Effector memory CD8-positive, alpha-beta T cell (primary cell): ENCODE results near the gene CADPS.

ENCODE experiments used
- ATAC-seq: fragments of 150-1000 bp; cut with Tn5 transposase; replicated peaks from 2 replicates; pipeline ENCODE4 v1.10.0; 2021; ENCODE audit warnings: mild to moderate bottlenecking, moderate library complexity
- DNase-seq, 3 experiments: peaks; one replicate each; pipeline ENCODE4 v3.0.0; 2021
- H3K27ac Mint-ChIP-seq, 2 donors: one replicate each; pipeline ENCODE4 v1.8.0; 2022; ENCODE audit warnings: mild to moderate bottlenecking in 2 of 2, mixed read lengths in 2 of 2, moderate library complexity in 2 of 2
- H3K27me3 Mint-ChIP-seq, 2 donors: one replicate each; pipeline ENCODE4 v1.8.0; 2022; ENCODE audit warnings: mixed read lengths in 2 of 2
- H3K36me3 Mint-ChIP-seq: one replicate; pipeline ENCODE4 v1.8.0; 2022; ENCODE audit warnings: mild to moderate bottlenecking, moderate library complexity, mixed read lengths; ENCODE audit not compliant: insufficient read depth
- H3K4me1 Mint-ChIP-seq, 2 donors: one replicate each; pipeline ENCODE4 v1.8.0; 2022; ENCODE audit warnings: low read depth in 2 of 2, mixed read lengths in 2 of 2
- H3K4me3 Mint-ChIP-seq, 2 donors: one replicate each; pipeline ENCODE4 v1.8.0; 2022; ENCODE audit warnings: mild to moderate bottlenecking in 2 of 2, mixed read lengths in 2 of 2, moderate library complexity in 2 of 2
- H3K9me3 Mint-ChIP-seq, 2 donors: one replicate each; pipeline ENCODE4 v1.8.0; 2022; ENCODE audit warnings: mixed read lengths in 2 of 2
- total RNA-seq, 9 experiments: gene quantifications; one replicate each; lab custom pipeline; 2026; lab: John Stamatoyannopoulos, UW

The CADPS gene
- total RNA-seq: 0 to 0.12 (median 0) reads per million in 9 experiments

DNA sequence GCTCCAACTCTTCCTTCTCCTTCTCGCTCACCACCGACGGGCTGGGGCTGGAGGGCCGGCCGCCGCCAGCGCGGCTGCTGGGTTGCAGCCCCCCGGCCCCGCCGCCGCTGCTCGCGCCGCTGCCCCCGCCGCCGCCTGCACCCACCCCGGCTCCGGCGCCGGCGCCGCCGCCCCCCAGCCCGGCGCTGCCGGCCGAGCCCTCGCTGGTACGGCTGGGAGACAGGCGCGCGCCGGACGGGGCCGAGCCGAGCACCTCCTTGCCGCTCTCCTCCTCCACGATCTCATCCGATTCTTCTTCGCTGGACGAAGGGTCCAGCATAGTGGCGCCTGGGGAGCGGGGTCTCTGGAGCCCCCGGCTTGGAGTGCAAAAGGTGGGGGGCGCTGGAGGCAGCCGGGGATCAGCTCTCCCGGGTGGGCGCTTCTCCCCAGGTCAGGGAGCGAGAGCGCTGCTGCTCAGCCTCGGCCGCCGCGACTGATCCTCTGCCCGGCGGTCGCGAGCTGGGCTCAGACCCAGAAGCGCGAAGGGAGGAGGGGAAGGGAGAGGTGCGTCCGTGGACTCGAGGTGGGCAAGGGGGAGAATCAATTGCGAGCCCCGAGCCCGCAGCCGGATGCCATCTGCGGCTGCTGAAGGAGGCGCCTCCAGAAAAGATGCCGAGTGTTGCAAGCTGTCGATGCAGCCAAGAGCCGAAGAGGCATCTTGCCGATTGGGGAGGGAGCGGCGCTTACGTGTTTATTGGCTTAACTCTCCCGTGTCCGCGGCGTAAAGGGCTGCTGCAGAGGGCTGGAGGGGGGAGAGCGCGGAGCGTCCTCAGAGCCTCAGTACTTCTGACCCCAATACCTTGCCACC, at the start of gene CADPS:
TSS of gene CADPS (minus strand) at position 706 of the 847 bp plus-strand sequence. CDS start at position 319, 387 bp downstream.
- Mint-ChIP-seq H3K4me1 (no peaks in the 10 kb centered on the region), H3K4me3 (no peak within 1 kb of the TSS), H3K9me3 (peaks cover 1 to 8% of the 10 kb centered on the region in 2 donors), H3K36me3 (no peaks in the 10 kb centered on the region), H3K27ac (no peak within 1 kb of the TSS), H3K27me3 (peaks cover 0 to 42% of the 10 kb centered on the region in 2 donors)
- ATAC-seq (no peak), DNase-seq (no peak)

GRCh38 chr3:62923066-62923465, 47.9 kb upstream of the CADPS start:
- DNase-seq (no peak), ATAC-seq (no peak)
- no peaks in the 10 kb centered on the region for H3K4me1 Mint-ChIP-seq
- H3K27ac Mint-ChIP-seq: no peak overlapping the region
- H3K27me3 Mint-ChIP-seq: no peaks in the 10 kb centered on the region
- H3K9me3 Mint-ChIP-seq: peaks cover 6 to 8% of the 10 kb centered on the region in 2 donors
- no peaks in the 10 kb centered on the region for H3K36me3 Mint-ChIP-seq
- H3K4me3 Mint-ChIP-seq: no peak overlapping the region

DNA sequence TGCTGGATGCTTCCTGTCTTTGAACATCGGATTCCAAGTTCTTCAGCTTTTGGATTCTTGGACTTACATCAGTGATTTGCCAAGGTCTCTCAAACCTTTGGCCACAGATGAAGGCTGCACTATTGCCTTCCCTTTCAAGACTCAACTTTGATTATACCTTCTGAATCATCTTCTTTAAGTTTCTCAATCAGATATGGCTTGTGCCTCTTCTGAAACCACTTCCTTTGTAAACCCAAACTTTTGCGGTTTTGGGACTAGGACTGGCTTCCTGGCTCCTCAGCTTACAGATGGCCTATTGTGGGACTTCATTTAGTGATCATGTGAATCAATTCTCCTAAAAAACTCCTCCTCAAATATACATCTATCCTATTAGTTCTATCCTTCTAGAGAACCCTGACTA, 47.1 kb upstream of the CADPS start:
- ATAC-seq: no peak
- H3K36me3 Mint-ChIP-seq: no peaks in the 10 kb centered on the region

DNA sequence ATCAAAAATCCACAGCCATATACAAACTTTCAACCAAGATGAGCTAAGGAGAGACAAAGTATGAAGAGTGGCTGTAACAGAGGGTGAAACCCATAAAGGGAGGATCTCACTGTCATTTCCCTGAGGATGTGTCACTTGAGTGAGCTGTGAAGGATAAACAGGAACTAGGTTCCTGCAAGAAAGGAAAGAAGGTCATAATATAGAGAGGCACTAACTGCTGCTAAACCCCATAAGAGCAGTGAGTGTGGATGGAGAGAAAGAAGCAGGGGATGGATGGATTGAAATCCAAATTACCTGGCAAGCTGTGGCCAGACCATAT, 45.2 kb upstream of the CADPS start:
- Mint-ChIP-seq H3K9me3 (peaks cover 7 to 8% of the 10 kb centered on the region in 2 donors), H3K36me3 (no peaks in the 10 kb centered on the region), H3K4me3 (no peak overlapping the region), H3K27me3 (no peaks in the 10 kb centered on the region), H3K4me1 (no peaks in the 10 kb centered on the region), H3K27ac (no peak overlapping the region)
- DNase-seq (no peak), ATAC-seq (no peak)

More for the DNA sequence above, 47.1 kb upstream of the CADPS start:
- Mint-ChIP-seq H3K27ac (no peak overlapping the region), H3K27me3 (no peaks in the 10 kb centered on the region), H3K4me1 (no peaks in the 10 kb centered on the region), H3K9me3 (peaks cover 7 to 8% of the 10 kb centered on the region in 2 donors), H3K4me3 (no peak overlapping the region)
- no peak for DNase-seq

DNA sequence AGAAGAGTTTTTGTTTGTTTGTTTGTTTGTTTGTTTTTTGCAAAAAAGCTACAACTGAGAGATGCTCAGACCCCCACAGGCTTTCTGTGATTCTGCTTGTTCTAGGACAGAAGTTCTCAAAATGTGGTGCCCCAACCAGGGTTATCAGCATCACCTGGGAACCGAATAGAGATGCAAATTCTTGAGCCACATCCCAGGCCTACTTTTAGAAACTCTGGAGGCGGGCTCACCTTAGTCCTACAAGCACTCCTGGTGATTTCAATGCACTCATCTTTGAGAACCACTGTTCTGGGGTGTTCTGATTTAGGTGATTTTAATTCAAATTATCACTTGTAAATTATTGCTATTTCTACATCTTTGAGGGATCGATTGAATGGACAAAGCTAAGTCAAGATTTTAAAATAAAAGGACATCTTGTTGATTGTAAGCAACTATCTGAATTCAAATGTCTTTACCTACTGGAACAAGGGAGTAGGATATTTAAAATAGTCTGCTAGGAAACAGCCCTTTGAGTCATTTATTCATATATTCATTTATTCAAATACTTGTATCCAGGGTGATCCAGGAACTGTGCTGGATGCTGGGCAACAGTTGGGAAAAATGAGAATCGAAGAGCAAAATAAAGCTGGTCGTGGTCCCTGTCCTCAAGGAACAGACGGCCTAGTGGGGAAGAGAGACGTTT, 44.7 kb upstream of the CADPS start:
- Mint-ChIP-seq H3K27me3 (no peaks in the 10 kb centered on the region), H3K4me3 (no peak overlapping the region), H3K4me1 (no peaks in the 10 kb centered on the region), H3K36me3 (no peaks in the 10 kb centered on the region), H3K27ac (no peak overlapping the region), H3K9me3 (peaks cover 7 to 8% of the 10 kb centered on the region in 2 donors)
- DNase-seq (no peak), ATAC-seq (no peak)

DNA sequence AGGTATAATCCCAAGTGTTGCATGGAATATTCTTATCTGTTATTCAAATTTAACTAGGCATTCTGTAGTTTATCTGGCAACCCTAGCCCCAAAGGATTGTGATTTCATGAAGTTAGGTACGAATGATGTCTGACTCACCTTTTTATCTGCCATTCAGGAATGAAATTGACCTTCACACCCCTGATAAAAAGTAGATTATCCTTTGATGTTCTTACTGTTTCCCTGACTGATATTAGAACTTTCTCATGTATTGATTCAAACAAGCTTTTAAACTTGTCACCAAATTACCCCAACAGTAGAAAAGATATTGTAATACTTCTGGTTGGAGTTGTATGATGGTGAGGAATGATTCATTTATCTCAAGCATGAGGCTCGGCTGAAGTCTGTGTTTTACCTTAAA, 43.6 kb upstream of the CADPS start:
- Mint-ChIP-seq H3K4me3 (no peak overlapping the region), H3K4me1 (no peaks in the 10 kb centered on the region)
- no peak for DNase-seq

DNA sequence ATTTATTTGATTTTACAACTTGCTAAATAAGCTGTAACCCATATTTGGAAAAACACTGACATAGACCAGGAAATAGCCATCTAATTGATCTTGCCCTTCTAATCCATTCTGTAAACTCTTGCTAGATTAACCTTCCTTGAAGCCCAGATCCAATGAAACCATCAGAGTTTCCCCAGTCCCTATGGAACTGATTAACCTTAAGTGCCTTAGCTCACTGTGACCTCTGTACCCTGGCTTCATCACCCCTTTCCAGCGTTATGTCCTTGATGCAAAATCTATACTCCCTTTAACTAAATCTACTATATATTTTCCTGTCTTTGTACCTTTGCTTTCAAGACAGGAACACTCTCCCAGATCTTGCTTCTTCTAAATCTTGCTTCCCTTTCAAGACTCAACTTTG, 42.9 kb upstream of the CADPS start:
- Mint-ChIP-seq H3K4me1 (no peaks in the 10 kb centered on the region), H3K4me3 (no peak overlapping the region), H3K9me3 (peaks cover 5 to 8% of the 10 kb centered on the region in 2 donors), H3K27ac (no peak overlapping the region), H3K36me3 (no peaks in the 10 kb centered on the region), H3K27me3 (no peaks in the 10 kb centered on the region)
- DNase-seq: no peak
- ATAC-seq: no peak

More for the DNA sequence above, 43.6 kb upstream of the CADPS start:
- Mint-ChIP-seq H3K27ac (no peak overlapping the region), H3K36me3 (no peaks in the 10 kb centered on the region), H3K9me3 (peaks cover 5 to 8% of the 10 kb centered on the region in 2 donors), H3K27me3 (no peaks in the 10 kb centered on the region)
- ATAC-seq: no peak

GRCh38 chr3:62911526-62911925, 36.3 kb upstream of the CADPS start:
- DNase-seq: no peak
- no peaks in the 10 kb centered on the region for H3K36me3 Mint-ChIP-seq
- no peaks in the 10 kb centered on the region for H3K4me1 Mint-ChIP-seq
- ATAC-seq: no peak
- no peak overlapping the region for H3K27ac Mint-ChIP-seq
- H3K4me3 Mint-ChIP-seq: no peak overlapping the region
- H3K9me3 Mint-ChIP-seq: peaks cover 6 to 12% of the 10 kb centered on the region in 2 donors
- no peaks in the 10 kb centered on the region for H3K27me3 Mint-ChIP-seq

- H3K9me3 Mint-ChIP-seq: peaks cover 11 to 15% of the 10 kb centered on the region in 2 donors
Measured at GRCh38 chr3:62905331-62905730, 30.1 kb upstream of the CADPS start.

DNA sequence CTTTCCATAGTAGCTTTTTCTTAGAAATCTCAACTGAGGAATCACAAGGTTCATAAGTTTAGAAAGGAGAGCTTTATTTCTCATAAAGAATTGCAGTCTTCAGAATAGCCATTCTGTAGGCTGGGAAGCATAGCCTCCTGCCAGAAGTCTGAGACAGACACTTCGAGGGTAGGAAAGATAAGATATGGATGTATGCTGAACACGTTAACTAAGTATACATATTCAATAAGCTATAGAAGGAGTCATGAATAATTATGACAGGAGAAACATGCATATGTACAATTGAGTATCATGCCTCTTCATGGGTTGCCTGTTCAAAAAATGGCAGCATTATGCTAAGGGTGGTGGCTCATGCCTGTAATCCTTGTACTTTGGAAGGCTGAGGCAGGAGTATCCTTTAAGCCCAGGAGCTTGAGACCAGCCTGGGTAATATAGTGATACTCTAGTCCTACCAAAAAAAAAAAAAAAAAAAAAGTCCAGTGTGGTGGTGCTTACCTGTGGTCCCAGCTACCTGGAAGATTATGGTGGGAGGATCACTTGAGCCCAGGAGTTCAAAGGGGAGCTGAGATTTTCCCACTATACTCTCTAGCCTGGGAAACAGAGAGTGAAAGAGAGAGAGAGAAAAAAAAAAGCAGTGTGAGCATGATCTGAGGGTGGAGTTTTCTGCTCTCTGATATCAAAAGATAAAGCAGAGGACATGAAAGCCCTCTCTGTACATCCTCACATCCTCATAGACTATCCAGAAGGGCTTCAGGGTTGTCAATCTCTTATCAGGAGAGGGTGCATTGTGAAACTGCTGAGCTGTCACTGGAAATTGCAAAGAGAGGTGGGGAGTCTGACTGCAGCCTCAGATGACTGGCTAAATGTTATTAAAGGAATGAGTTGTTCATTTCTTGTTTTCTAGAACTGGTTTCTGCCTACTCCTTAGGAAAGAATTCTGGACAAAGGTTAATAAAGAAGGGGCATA, 23.6 kb upstream of the CADPS start:
- ATAC-seq: no peak
- Mint-ChIP-seq H3K4me1 (no peaks in the 10 kb centered on the region), H3K9me3 (peaks cover 6 to 12% of the 10 kb centered on the region in 2 donors), H3K27me3 (no peaks in the 10 kb centered on the region), H3K4me3 (no peak overlapping the region), H3K27ac (no peak overlapping the region), H3K36me3 (no peaks in the 10 kb centered on the region)
- DNase-seq: no peak

More at GRCh38 chr3:62905331-62905730, 30.1 kb upstream of the CADPS start:
- H3K27ac Mint-ChIP-seq: no peak overlapping the region
- H3K36me3 Mint-ChIP-seq: no peaks in the 10 kb centered on the region
- ATAC-seq: no peak
- no peak for DNase-seq
- H3K4me1 Mint-ChIP-seq: no peaks in the 10 kb centered on the region
- no peaks in the 10 kb centered on the region for H3K27me3 Mint-ChIP-seq
- no peak overlapping the region for H3K4me3 Mint-ChIP-seq

DNA sequence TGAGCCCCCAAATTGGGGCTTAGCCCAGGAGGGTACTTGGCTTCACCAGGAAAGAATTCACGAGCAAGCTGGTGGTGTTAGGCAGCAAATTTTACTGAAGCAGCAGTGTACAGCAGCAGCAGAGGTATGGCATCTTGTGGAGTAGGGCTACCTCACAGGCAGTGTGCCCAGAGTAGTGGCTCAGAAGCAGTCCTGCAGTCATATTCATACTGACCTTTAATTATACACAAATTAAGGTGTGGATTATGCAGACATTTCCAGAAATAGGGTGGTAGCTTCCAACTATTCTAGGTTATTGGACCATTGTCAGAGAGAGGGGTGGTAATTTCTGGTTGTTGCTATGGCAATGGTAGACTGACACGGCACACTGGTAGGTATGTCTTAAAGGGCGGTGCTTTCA, 20.7 kb upstream of the CADPS start:
- H3K4me1 Mint-ChIP-seq: no peaks in the 10 kb centered on the region
- ATAC-seq (no peak), DNase-seq (no peak)
- no peak overlapping the region for H3K4me3 Mint-ChIP-seq
- H3K27me3 Mint-ChIP-seq: no peaks in the 10 kb centered on the region
- no peaks in the 10 kb centered on the region for H3K36me3 Mint-ChIP-seq
- H3K9me3 Mint-ChIP-seq: peaks cover 3 to 12% of the 10 kb centered on the region in 2 donors
- H3K27ac Mint-ChIP-seq: no peak overlapping the region

DNA sequence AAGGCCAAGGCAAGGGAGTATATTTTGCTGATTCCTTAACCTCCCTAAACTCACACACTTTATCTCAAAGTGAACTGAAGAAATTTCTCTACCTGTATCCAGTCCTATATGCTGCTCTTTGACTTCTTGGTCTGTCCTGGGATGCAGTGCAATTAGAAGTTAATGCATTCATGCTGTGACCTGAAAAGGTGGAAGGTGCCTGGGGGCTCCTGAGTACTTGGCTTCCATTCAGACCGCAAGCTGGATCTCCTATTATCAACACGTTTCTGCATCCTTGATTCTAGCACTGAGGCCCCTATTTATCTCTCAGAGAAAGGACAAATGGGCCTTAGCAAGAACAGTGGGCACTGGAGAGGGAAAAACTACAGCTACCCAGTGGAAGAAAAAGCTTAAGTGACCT, 17.7 kb upstream of the CADPS start:
- Mint-ChIP-seq H3K27me3 (no peaks in the 10 kb centered on the region), H3K4me3 (no peak overlapping the region), H3K9me3 (peaks cover 2 to 7% of the 10 kb centered on the region in 2 donors), H3K4me1 (no peaks in the 10 kb centered on the region), H3K36me3 (no peaks in the 10 kb centered on the region), H3K27ac (no peak overlapping the region)
- DNase-seq (no peak), ATAC-seq (no peak)

GRCh38 chr3:62892045-62892444, 16.8 kb upstream of the CADPS start:
- H3K27ac Mint-ChIP-seq: no peak overlapping the region
- no peak overlapping the region for H3K4me3 Mint-ChIP-seq
- H3K9me3 Mint-ChIP-seq: peaks cover 2 to 7% of the 10 kb centered on the region in 2 donors
- H3K36me3 Mint-ChIP-seq: no peaks in the 10 kb centered on the region
- no peaks in the 10 kb centered on the region for H3K27me3 Mint-ChIP-seq
- ATAC-seq (no peak), DNase-seq (no peak)
- no peaks in the 10 kb centered on the region for H3K4me1 Mint-ChIP-seq
